Fibroblast of peridontal ligament (primary cell): ENCODE data around the gene ADAMTSL2.

Experiments
- DNase-seq: peaks from one replicate; pipeline ENCODE4 v3.0.0-alpha.2; 2010; ENCODE audit errors: extremely low read depth

The ADAMTSL2 gene

DNA sequence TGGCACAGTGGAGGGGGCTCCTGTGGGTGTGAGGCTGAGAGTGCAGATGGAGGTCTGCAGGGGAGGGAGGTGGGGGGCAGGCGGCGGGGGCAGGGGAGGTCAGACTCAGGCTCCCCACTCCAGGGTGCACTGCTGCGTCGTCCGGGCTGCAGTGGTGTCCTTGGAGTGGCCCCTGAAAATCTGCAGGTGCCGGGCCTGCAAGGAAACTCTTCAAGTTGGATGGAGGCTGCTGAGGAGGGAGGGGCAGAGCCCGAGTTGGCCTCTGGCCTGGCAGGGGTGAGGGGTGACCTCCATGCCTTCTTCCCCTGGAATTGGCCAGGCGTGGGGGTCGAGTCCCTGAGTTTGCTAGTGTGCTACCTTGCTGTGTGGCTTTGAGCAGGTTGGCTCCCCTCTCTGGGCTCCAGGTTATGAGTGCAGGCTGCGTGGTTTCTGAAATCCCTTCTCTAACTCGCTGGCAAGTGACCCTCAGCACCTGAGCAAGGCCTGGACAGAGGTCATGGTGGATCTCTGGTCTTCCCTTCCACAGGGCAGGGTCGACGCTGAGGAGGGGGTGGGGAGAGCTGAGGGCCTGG, 888 bp downstream of the ADAMTSL2 start:
- no peak for DNase-seq

DNA sequence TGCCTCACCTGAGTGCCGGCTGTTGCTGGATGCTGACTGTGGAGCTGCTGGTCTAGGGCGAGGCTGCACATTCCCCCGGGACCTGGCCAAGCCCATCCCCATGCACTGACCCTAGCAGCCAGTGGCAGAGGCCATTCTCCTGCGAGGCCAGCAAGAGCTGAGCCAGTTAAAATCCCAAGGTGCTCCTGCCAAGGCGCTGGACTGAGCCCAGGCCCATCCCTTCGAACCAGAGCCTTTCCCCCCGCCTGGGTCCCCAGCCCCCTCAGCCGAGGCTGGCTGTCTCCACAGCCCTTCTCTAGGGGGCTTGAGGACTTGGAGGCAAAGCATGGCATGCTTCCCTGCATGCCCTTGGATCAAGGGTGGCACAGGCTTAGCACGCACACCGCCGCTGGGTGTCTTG, 1.6 kb downstream of the ADAMTSL2 start:
- DNase-seq = no peak

DNA sequence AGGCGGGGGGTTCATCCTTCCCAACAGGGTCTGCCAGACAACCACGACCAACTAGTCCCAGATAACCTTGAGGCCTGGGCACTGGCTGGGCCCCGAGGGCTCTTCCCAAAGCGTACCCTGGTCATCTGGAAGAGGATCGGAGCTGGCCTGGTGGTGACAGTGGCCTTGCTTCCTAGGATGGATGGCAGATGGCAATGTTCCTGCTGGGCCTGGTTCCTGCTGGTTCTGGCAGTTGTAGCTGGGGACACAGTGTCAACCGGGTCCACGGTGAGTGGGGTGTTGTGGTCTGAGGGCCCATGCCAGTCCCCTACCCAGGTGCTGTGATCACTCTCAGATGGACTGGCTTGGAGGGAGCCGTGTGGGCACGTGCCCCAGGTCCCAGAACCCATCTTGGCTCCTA, 2.0 kb downstream of the ADAMTSL2 start:
- DNase-seq = no peak

DNA sequence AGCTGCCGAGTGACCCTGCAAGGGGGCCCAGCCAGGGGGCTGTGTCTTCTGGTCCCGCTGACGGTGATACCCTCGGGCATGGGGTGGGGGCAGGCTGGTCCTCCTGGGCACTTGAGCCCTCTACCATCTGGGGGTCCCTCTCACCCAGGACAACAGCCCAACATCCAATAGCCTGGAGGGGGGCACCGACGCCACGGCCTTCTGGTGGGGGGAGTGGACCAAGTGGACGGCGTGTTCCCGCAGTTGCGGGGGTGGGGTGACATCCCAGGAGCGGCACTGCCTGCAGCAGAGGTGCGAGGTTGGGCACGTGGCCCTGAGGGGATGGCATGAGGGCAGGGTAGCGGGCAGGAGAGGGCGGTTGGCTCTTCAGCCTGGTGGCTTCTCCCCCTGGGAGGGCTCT, 2.8 kb downstream of the ADAMTSL2 start:
- DNase-seq = no peak

DNA sequence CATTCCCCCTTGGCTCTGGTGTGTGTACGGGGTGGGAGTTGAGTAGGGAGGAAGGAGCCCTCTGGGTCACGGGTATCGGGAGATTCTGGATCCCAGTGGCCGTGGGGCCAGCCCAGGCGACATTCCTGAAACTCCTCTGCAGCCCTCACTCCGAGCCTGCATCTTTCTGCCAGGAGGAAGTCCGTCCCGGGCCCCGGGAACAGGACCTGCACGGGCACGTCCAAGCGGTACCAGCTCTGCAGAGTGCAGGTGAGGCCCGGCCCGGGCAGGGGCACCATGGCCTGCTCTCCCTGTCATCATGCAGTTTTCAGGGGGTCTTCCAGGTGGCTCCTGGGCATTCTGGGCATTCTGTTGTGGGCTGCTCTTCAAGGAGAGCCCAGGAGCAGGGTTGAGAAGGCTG, 3.7 kb downstream of the ADAMTSL2 start:
- DNase-seq = no peak

DNA sequence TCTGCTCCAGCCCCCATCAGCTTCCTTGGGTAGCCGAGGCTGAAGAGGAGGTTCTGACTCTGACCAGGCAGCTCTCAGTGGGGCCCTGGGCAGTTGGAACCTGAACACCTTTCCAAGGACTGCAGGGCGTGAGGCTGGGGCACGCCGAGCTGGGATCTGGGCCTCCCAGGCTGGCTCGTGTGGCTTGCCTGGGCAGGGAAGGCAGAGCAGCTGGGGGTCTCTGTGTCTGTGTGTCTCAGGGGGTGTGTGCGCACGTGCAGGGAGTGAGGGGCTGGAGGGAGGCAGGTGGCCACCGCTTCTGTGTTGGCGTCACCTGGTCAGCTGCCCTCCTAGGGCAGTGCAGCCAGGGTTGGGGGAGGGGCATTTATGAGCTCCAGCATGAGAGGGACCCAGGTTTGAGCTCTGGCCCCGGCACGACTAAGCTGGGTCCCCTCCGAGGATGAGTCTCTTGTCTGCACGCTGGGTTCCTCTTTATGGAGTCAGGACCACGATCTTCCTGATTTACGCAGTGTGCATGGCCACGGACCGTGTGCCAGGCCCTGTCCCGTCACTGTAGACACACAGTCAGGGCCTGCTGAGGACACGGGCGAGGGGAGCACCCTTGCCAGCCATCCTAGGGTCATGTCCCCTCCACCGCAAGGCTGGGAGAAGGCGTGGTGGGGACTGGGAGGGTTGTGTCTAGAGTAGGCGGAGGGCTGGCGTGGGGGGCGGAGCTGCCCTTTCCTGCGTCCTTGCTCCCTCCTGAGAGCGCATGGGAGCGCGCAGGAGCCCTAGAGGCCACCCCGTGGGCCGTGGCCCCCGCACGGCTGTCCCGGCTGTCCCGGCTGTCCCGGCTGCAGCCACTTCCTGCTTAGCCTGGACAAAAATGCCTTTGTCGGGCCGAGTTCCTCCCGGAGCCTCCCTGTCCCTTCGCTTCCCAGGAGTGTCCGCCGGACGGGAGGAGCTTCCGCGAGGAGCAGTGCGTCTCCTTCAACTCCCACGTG, 4.6 kb downstream of the ADAMTSL2 start:
- no peak for DNase-seq

DNA sequence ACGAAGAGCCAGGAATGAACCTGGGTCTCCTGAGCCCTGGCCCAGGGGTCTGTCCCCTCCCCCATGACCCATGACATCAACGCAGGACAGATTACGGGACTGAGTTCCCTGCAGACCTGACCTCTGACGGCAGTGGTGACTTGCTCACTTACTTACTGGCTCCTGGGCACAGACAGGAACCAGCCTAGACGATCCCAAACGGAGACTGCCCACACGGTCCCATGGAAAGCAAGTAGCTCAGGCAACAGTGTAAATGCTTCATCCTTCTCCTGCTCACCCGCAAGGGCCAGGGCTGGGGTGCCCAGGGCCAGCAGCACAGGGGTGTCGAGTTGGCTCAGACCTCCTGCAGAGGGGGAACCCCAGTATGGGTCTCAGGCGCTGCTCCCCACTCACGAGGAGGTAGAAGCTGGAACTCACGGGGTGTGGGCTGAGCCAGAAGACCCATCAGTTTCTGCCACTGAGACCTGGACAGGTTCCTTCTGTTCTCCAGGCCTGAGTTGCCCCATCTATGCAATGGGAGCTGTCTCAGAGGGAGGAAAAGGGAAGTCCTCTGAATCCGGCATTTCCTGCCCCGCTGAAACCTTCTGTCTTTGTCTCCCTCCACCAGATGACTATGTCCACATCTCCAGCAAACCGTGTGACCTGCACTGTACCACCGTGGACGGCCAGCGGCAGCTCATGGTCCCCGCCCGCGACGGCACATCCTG, 5.6 kb downstream of the ADAMTSL2 start:
- DNase-seq = no peak

DNA sequence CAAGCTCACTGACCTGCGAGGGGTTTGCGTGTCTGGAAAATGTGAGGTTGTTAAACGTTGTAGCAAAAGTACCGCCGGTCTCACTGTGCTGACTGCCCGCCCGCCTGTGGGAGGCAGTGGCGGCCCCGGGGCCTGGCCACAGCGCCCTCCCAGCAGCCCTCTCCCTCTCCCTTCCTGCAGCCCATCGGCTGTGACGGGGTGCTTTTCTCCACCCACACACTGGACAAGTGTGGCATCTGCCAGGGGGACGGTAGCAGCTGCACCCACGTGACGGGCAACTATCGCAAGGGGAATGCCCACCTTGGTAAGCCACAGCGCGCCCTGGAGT, 6.2 kb downstream of the ADAMTSL2 start:
- no peak for DNase-seq

DNA sequence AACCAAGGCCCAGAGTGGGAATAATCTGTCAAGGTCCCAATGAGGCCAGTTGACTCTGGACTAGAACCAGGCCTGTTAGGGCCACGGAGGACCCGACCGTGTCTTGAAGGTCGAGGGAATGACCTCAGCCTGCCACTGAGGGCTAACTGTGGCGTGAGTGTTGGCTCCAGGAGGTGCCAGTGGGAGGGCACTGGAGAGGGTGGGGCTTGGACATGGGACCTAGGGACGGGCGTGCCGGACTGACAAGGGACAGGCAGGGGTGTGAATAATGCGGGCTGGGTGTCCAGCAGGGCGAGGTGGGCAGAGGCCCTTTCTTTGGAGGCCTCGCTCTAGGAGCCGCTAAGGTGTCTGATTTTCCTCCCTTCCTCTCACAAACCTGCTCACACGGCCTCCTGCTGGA, 7.5 kb downstream of the ADAMTSL2 start:
- DNase-seq = no peak

DNA sequence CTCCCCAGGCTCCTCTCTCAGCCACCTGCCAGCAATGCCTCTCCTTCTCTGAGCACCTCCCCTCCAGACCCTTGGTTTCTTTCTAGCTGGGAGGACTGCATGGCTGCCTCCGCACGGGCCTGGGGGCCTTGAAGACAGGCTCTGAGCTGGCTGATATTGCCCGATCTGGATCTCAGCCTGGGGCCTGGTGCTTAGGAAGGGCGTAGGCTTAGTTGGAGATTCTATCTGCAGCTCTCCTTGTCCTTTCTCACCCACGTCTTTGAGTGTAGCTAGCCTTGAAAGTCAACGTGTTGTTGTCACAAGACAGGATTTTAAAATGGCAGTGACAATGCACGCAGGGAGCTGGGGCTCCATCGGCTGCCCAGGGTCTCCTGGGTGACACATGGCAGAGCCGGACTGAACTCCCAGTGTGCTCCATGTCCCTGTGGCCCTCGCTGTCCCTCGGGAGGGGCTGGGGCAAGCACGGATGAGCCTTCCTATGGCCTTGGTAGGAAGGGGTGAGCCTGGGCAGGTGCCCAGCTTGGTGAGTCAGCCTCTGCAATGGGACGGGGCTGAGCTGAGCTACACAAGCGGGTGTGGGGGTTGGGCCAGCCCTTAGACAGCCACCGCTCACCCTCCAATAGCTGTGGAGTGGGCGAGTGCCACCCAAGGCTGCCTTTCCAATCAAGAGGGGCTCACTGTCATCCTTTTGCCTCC, 9.4 kb downstream of the ADAMTSL2 start:
- no peak for DNase-seq

DNA sequence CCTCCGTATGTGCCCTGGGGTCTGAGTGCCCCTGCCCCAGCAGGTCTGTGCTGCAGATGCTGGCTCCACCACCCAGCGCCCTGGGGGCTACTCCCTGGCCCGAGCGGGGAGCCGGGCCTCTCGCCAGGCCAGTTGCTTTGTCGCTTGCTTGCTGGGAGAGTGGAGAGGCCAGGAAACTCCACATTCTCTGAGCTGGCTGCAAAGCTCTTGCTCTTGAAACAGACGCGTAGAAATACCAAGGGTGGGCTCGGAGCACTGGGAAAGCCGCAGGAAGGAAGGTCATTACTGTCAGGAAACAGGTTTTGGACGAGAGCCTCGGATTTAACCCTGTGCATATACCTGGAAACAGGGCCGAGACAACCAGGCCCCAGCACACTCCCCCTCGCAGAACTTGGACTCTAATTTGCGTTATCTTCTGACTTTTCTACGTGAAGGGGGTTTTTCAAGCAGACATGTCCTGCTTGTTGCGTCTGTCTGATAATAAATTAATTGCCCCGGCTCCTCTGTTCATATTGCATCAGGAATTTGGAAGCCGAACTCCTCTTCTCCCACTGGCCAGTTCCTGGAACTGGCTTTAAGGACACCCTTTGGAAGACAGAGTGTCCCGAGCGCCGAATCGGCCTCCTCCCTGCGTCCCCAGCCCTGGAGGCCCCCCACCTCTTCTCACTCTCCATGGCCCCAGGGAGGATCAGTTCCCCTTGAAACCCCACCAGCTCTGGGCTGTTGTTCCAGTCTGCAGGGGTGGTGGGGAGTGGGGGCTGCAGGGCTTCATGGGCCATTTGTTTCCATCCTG, 11.2 kb downstream of the ADAMTSL2 start:
- no peak for DNase-seq

DNA sequence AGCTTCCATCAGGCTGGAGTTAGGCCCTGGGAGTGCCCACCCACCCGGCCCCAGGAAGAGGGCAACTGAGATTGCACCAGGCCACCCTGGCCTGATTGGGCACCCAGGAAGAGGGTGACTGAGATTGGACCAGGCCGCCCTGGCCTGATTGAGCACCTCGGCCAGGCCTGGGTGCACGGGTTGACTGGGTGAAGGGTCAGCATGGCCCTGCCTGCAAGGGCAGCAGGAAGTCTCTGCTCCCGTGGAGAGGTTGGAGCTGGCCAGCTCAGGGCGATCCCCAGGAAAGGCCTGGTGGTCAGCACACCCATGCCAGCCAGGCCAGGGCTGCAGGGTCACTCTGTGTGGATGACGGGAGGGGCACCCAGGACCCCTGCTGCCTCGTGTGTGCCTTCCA, 11.8 kb downstream of the ADAMTSL2 start:
- no peak for DNase-seq

DNA sequence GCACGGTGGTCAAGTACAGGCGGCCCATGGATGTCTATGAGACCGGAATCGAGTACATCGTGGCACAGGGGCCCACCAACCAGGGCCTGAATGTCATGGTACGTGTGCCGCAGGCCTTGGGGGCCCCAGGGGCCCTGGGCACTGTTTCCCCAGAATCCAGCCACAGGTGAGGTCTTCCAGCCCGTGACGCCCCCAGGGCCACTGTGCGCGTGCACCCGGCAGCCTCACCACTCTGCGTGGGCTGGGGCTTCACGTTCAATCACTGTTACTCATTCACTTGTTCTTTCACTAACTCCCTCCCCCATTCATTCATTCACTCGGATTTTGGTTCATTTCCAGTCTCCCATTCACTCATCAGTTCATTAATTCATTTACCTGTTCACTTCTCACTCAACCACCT, 12.6 kb downstream of the ADAMTSL2 start:
- DNase-seq = no peak

DNA sequence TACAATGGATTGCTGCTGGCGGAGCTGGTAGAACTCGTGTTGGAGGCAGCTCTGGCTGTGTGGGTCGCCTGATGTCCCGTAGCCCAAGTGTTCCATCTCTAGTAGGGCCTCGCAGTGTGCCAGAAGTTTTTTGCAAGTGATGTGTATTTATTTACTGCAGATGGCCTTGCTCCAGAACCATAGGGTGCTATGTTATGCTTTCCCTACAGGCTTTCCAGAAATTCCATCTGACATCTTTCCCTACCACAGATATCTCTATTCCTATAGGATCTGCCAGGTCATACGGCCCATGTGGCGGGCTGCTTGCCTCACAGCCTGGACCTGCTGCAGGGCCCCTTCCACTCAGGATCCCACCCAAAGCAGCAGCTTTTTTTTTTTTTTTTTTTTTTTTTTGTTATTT, 16.9 kb downstream of the ADAMTSL2 start:
- DNase-seq = no peak

DNA sequence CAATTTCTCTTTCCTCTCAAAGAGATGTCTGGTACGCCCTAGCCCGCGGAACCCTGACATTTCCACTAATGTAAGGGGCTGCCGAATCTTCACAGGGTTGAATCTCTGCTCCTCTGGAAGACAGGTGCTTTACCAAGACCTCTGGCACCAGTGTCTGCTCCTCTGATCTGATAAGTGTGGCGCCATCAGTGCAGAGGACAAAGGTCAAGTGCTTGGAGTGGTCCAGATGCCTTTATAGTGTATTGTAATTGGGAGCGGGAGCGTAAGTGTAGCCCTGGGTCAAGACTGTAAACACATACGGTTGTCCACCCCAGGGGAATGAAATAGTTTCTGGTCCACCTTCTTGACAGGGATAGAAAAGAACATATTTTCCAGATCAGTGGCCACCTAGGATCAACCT, 17.7 kb downstream of the ADAMTSL2 start:
- DNase-seq = no peak

DNA sequence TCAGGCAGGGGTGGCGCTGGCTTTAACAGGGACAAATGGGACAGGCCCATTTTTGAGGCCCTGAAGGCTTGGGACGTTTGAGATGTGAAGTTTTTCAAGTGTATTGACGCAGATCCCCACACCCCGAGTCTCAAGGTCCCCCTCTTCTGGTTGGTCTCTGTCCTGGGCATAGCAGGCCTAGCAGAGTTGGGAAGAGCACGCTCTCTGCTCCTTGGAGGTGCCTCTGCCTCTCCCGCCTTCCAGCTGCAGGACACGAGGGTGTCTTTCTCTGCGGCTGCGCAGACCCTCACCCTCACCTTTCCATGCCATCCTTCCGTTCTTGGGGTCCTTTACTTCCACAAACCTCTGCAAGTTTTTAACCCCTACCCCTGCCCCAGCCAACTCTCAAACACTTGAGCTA, 18.6 kb downstream of the ADAMTSL2 start:
- no peak for DNase-seq

DNA sequence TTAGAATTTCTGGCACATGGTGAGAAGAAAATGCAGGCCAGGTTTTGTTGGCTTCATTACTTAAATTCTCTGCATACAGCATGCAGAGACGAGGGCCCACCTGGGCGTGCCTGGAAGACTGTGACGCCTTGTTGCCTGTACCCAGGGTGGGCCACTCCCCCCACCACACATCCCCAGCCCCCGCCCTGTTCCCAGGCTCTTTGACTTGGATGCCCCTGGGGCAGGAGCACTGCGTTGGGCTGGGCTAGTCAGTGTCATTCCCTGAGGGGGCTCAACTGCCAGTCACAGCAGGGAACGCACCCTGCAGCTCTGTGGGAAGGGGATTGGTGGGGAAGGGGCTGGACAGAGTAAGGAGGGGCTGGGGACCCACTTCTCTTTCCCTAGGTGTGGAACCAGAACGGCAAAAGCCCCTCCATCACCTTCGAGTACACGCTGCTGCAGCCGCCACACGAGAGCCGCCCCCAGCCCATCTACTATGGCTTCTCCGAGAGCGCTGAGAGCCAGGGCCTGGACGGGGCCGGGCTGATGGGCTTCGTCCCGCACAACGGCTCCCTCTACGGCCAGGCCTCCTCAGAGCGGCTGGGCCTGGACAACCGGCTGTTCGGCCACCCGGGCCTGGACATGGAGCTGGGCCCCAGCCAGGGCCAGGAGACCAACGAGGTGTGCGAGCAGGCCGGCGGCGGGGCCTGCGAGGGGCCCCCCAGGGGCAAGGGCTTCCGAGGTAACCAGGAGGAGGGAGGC, 19.6 kb downstream of the ADAMTSL2 start:
- no peak for DNase-seq

DNA sequence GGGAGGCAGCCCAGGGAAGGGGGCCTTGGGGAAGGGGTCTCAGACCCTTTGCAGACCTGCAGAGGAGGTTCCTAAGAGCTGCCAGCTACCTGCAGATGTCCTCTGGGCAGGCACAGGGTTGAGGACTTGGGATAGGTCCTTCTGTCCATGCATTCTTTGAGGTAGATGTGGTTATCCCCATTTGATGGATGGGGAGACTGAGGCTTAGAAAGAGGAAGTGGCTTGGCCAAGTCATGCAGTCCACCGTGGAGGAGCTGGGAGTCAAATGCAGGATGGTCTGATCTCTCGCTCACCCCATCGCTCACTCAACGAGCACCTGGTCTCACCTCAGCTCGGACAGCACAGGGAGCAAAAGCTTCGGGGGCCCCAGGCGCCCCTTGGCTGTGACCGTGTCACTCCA, 20.2 kb downstream of the ADAMTSL2 start:
- no peak for DNase-seq

DNA sequence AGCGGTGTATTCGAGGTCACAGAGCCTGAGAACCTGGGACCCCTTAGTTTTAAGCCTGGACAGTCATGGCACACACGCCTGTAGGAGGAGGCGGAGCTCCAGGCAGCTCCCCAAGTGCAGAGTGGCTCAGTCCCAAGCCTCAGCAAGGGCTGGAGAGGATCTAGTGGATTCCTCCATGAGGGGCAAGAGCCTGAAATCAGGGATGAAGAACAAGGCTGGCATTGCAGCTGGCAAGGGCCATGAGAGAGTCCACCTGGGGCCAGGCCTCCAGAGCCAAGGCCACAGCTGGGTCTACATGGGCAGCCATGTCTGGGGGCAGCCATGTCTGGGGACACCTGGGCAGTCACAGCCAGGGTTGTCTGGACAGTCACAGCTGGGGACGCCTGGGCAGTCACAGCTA, 21.9 kb downstream of the ADAMTSL2 start:
- DNase-seq = no peak

DNA sequence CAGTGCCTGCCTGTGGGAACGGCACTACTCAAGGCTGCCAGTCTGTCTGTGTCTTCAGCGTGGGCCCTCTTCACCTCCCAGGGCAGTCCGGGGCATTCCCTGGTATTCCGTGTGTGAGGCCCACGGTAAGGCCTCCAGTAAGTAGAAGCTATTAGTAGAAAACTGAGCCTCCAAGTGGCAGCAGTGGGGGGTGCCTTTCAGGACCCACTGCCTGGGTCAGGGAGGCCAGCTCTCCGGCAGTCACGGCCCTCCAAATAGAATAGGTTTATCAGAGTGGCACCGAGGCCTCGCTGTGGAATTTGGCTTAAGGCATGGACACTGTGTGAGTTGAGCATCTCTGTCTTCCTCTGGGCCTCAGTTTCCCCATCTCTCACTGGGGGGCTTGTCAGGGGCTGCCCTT, 23.1 kb downstream of the ADAMTSL2 start:
- no peak for DNase-seq
